HepG2 (cell line): ENCODE data around the gene SYNPR.

Experiments
- ATF1 ChIP-seq: IDR thresholded peaks from 2 replicates; pipeline ENCODE4 v1.6.1; 2016; ENCODE audit warnings: mild to moderate bottlenecking, control low read depth
- CTCF ChIP-seq: sonication (generic); formaldehyde crosslinking; IDR thresholded peaks from 2 replicates; pipeline ENCODE4 v1.5.0; 2020; ENCODE audit warnings: mild to moderate bottlenecking, missing genetic modification reagents, moderate library complexity
- EED ChIP-seq: sonication (generic); formaldehyde crosslinking; IDR thresholded peaks from 2 replicates; pipeline ENCODE4 v1.5.0; 2020; ENCODE audit warnings: mild to moderate bottlenecking, missing genetic modification reagents
- FOSL1 ChIP-seq: sonication (generic); formaldehyde crosslinking; IDR thresholded peaks from 2 replicates; pipeline ENCODE4 v1.9.0; 2021; ENCODE audit warnings: missing genetic modification reagents, borderline replicate concordance
- NFIC ChIP-seq: IDR thresholded peaks from 2 replicates; pipeline ENCODE4 v1.6.1; 2012; ENCODE audit warnings: mild to moderate bottlenecking, low read length, inconsistent platforms
- SOX13 ChIP-seq, 3 experiments: fragments of 450-650 bp in 1 of 3; sonication (generic) in 1 of 3; formaldehyde crosslinking in 1 of 3; IDR thresholded peaks in 2 of 3; conservative IDR thresholded peaks in 1 of 3; 2 replicates each; pipeline versions ENCODE4 v1.5.0 to v1.6.1; 2016 to 2020; ENCODE audit warnings: antibody characterized with exemption in 1 of 3, mild to moderate bottlenecking in 1 of 3, missing compliant biosample characterization in 1 of 3, missing genetic modification reagents in 1 of 3, moderate library complexity in 1 of 3
- TFDP2 ChIP-seq: sonication (generic); formaldehyde crosslinking; IDR thresholded peaks from 2 replicates; pipeline ENCODE4 v1.4.0; 2020; ENCODE audit warnings: missing genetic modification reagents
- ZNF138 ChIP-seq: sonication (generic); formaldehyde crosslinking; IDR thresholded peaks from 2 replicates; pipeline ENCODE4 v1.5.0; 2020; ENCODE audit warnings: mild to moderate bottlenecking, low read depth, missing genetic modification reagents
- ZNF552 ChIP-seq: sonication (generic); formaldehyde crosslinking; IDR thresholded peaks from 2 replicates; pipeline ENCODE4 v1.9.0; 2022; ENCODE audit warnings: missing genetic modification reagents, mild to moderate bottlenecking, borderline replicate concordance
- ZNF639 ChIP-seq: conservative IDR thresholded peaks from 2 replicates; pipeline ENCODE4 v1.6.1; 2018; ENCODE audit warnings: missing genetic modification reagents

- no peak for TF ChIP-seq ATF1 (CRISPR knock-in tag)
- no peak for TF ChIP-seq NFIC
- no peak for TF ChIP-seq ZNF639 (CRISPR knock-in tag)
- TF ChIP-seq SOX13 (IDR thresholded peaks at IDR 0.05), result no peak
- no peak for TF ChIP-seq SOX13 (CRISPR knock-in tag; conservative IDR thresholded peaks at IDR 0.05 in 1 of 2, IDR thresholded peaks at IDR 0.05 in 1 of 2)
- no peak for TF ChIP-seq ZNF138 (CRISPR knock-in tag)
- no peak for TF ChIP-seq TFDP2
- no peak for TF ChIP-seq EED
- no peak for TF ChIP-seq ZNF552
- no peak for TF ChIP-seq CTCF
- TF ChIP-seq FOSL1 (CRISPR knock-in tag), result no peak
Measured at GRCh38 chr3:63655519-63655918, 377.4 kb downstream of the SYNPR start.
